SU-DHL-6 (cell line): ENCODE data around the gene ATP8A2.

Source experiments
- H2AFZ ChIP-seq: fragments of 200-600 bp; sonication (generic); 2 replicates; pipeline ENCODE4 v1.6.1; 2014; ENCODE audit warnings: low read depth, mild to moderate bottlenecking, moderate library complexity, mixed read lengths, antibody characterized with exemption, low read length; ENCODE audit not compliant: severe bottlenecking
- H3F3A ChIP-seq: fragments of 200-600 bp; shearing (Covaris generic); 2 replicates; pipeline ENCODE4 v1.6.0; 2016; ENCODE audit warnings: antibody characterized with exemption, mild to moderate bottlenecking; ENCODE audit not compliant: insufficient read depth
- H3K27ac ChIP-seq: fragments of 200-600 bp; sonication (generic); 2 replicates; pipeline ENCODE4 v1.5.1; 2016; ENCODE audit warnings: low read depth, mild to moderate bottlenecking, low read length, moderate library complexity, mixed read lengths
- H3K27me3 ChIP-seq: fragments of 200-600 bp; sonication (generic), shearing (Covaris generic); 2 replicates; pipeline ENCODE4 v1.6.0; 2014; ENCODE audit warnings: mild to moderate bottlenecking, low read length
- H3K36me3 ChIP-seq: fragments of 200-600 bp; sonication (generic); 2 replicates; pipeline ENCODE4 v1.6.1; 2014; ENCODE audit warnings: mild to moderate bottlenecking, low read length, mixed read lengths
- H3K4me2 ChIP-seq: fragments of 300-600, 200-600 bp; shearing (Covaris generic), sonication (generic); 2 replicates; pipeline ENCODE4 v1.6.0; 2014; ENCODE audit warnings: low read length, low read depth, mild to moderate bottlenecking; ENCODE audit not compliant: poor library complexity, severe bottlenecking
- H3K4me3 ChIP-seq: fragments of 200-600 bp; sonication (generic); 2 replicates; pipeline ENCODE4 v1.5.1; 2014; ENCODE audit warnings: antibody characterized with exemption, low read length, mild to moderate bottlenecking, mixed read lengths; ENCODE audit not compliant: insufficient read depth, poor library complexity, severe bottlenecking
- H3K79me2 ChIP-seq: fragments of 200-600 bp; sonication (generic); 2 replicates; pipeline ENCODE4 v1.6.1; 2014; ENCODE audit warnings: mild to moderate bottlenecking, low read length, moderate library complexity; ENCODE audit not compliant: insufficient read depth
- H3K9ac ChIP-seq: fragments of 200-600 bp; sonication (generic); 2 replicates; pipeline ENCODE4 v1.7.0; 2014; ENCODE audit warnings: mild to moderate bottlenecking, low read length
- H3K9me2 ChIP-seq: fragments of 200-600 bp; sonication (generic); replicated peaks from 2 replicates; pipeline ENCODE4 v1.6.1; 2014; ENCODE audit warnings: low read length; ENCODE audit not compliant: insufficient read depth
- H3K9me3 ChIP-seq: fragments of 200-600 bp; sonication (generic); 2 replicates; pipeline ENCODE4 v1.6.1; 2014; ENCODE audit warnings: low read length, mixed read lengths; ENCODE audit not compliant: insufficient read depth
- H4K20me1 ChIP-seq: fragments of 200-600 bp; sonication (generic); 2 replicates; pipeline ENCODE4 v1.6.1; 2014; ENCODE audit warnings: low read depth, mild to moderate bottlenecking, antibody characterized with exemption, low read length, moderate library complexity, mixed read lengths
- EZH2phosphoT487 ChIP-seq: fragments of 200-600 bp; sonication (generic), shearing (Covaris generic); conservative IDR thresholded peaks from 2 replicates; pipeline ENCODE4 v1.6.1; 2018; ENCODE audit warnings: mild to moderate bottlenecking, antibody characterized with exemption, low read length, moderate library complexity, mixed read lengths
- TF ChIP-seq, protein P1 (sequence below): fragments of 200-600 bp; sonication (generic); IDR thresholded peaks from one replicate; pipeline ENCODE4 v1.5.1; 2017; ENCODE audit warnings: antibody characterized with exemption, mild to moderate bottlenecking, low read length, moderate library complexity; ENCODE audit not compliant: insufficient read depth, poor library complexity, severe bottlenecking

ATP8A2 gene

GRCh38 chr13:25885418-25885817 lies 513.6 kb downstream of the ATP8A2 start:
- Histone ChIP-seq H4K20me1 (no peaks in the 10 kb centered on the region), H3K27me3 (no peaks in the 10 kb centered on the region), H3K27ac (no peak overlapping the region), H3K4me2 (no peak overlapping the region), H3F3A (no peaks in the 10 kb centered on the region), H2AFZ (no peak overlapping the region), H3K4me3 (no peak overlapping the region), H3K36me3 (no peaks in the 10 kb centered on the region), H3K9me2 (no peaks in the 10 kb centered on the region), H3K9me3 (no peaks in the 10 kb centered on the region), H3K9ac (no peak overlapping the region), H3K79me2 (no peaks in the 10 kb centered on the region)
- no peak for TF ChIP-seq EZH2phosphoT487
- TF ChIP-seq, protein P1, sequence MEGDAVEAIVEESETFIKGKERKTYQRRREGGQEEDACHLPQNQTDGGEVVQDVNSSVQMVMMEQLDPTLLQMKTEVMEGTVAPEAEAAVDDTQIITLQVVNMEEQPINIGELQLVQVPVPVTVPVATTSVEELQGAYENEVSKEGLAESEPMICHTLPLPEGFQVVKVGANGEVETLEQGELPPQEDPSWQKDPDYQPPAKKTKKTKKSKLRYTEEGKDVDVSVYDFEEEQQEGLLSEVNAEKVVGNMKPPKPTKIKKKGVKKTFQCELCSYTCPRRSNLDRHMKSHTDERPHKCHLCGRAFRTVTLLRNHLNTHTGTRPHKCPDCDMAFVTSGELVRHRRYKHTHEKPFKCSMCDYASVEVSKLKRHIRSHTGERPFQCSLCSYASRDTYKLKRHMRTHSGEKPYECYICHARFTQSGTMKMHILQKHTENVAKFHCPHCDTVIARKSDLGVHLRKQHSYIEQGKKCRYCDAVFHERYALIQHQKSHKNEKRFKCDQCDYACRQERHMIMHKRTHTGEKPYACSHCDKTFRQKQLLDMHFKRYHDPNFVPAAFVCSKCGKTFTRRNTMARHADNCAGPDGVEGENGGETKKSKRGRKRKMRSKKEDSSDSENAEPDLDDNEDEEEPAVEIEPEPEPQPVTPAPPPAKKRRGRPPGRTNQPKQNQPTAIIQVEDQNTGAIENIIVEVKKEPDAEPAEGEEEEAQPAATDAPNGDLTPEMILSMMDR: no peak

- no peak overlapping the region for H3K4me2 ChIP-seq
- no peak overlapping the region for H3K9ac ChIP-seq
- H2AFZ ChIP-seq: no peak overlapping the region
- no peak overlapping the region for H3K4me3 ChIP-seq
- no peak overlapping the region for H3K27ac ChIP-seq
- H3K9me3 ChIP-seq: no peaks in the 10 kb centered on the region
- H3K36me3 ChIP-seq: no peaks in the 10 kb centered on the region
- no peaks in the 10 kb centered on the region for H3K79me2 ChIP-seq
- no peaks in the 10 kb centered on the region for H3K9me2 ChIP-seq
- no peaks in the 10 kb centered on the region for H3F3A ChIP-seq
- no peaks in the 10 kb centered on the region for H4K20me1 ChIP-seq
- no peak for TF ChIP-seq EZH2phosphoT487
- H3K27me3 ChIP-seq: no peaks in the 10 kb centered on the region
These were observed 514.9 kb downstream of the ATP8A2 start for GRCh38 chr13:25886438-25887214.

- H3K4me2 ChIP-seq: no peak overlapping the region
- H3K27me3 ChIP-seq: no peaks in the 10 kb centered on the region
- H3K79me2 ChIP-seq: no peaks in the 10 kb centered on the region
- no peaks in the 10 kb centered on the region for H4K20me1 ChIP-seq
- TF ChIP-seq, protein P1: no peak
- TF ChIP-seq EZH2phosphoT487: no peak
- H3K4me3 ChIP-seq: no peak overlapping the region
- no peaks in the 10 kb centered on the region for H3K9me2 ChIP-seq
- H3K9ac ChIP-seq: no peak overlapping the region
- no peak overlapping the region for H3K27ac ChIP-seq
- H3F3A ChIP-seq: no peaks in the 10 kb centered on the region
- H3K36me3 ChIP-seq: no peaks in the 10 kb centered on the region
- no peaks in the 10 kb centered on the region for H3K9me3 ChIP-seq
- no peak overlapping the region for H2AFZ ChIP-seq
These were observed 516.3 kb downstream of the ATP8A2 start for GRCh38 chr13:25887962-25888655.

DNA sequence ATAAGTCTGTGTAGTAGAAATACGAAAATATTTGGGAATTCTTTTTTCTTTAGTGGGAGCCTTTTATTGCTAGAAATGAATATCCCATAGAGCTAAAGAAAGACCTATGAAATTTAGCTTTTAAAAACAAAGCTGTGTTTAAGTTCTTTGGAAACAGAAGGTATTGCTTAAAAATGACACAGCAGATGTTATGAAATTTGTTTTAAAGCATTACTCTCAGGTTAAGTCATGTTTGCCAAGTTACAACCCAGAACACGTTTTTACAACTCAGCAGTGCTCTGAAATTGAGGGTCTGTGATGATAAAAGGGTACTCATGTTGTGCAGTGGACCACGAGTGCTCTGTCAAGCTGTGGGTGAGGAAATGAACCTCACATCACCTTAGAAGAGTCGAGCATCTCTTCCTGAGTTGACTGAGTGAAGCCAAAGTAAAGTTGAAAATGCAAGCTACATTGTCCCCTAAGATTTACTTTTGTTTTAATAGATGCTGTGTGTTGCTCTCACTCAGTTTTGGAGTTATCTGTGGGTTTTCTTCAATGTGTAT lies 519.0 kb downstream of the ATP8A2 start:
- Histone ChIP-seq H4K20me1 (no peaks in the 10 kb centered on the region), H3K4me3 (no peak overlapping the region), H3F3A (no peaks in the 10 kb centered on the region), H3K27me3 (no peaks in the 10 kb centered on the region), H3K27ac (no peak overlapping the region), H3K9ac (no peak overlapping the region), H3K9me2 (no peaks in the 10 kb centered on the region), H3K9me3 (no peaks in the 10 kb centered on the region), H2AFZ (no peak overlapping the region), H3K79me2 (no peaks in the 10 kb centered on the region), H3K4me2 (no peak overlapping the region), H3K36me3 (no peaks in the 10 kb centered on the region)
- TF ChIP-seq, protein P1: no peak
- TF ChIP-seq EZH2phosphoT487: no peak
